Activated CD8-positive, alpha-beta T cell treated with anti-CD3 and anti-CD28 coated beads for 36 hours (primary cell): ENCODE results near the gene FAM8A1. TPM values are rescaled to one million over a fixed set of nuclear protein-coding genes. Genes with fewer than 3 reads are reported as not detected.

Source experiments
- ATAC-seq: fragments of 200-7000 bp; cut with Tn5 transposase; one replicate; pipeline ENCODE4 v1.10.0; 2021; ENCODE audit warnings: mild to moderate bottlenecking, moderate library complexity
- CTCF ChIA-PET: fragments of 350-600 bp; sonication (Branson Sonifier 250); formaldehyde crosslinking; loops from one replicate; lab custom pipeline; 2021; ENCODE audit warnings: antibody characterized with exemption; lab: Charles Lee
- POLR2A ChIA-PET: fragments of 350-600 bp; sonication (Branson Sonifier 250); formaldehyde crosslinking; loops from one replicate; lab custom pipeline; 2021; ENCODE audit warnings: antibody characterized with exemption; lab: Charles Lee
- DNase-seq: peaks from one replicate; pipeline ENCODE4 v3.0.0-alpha.2; 2020
- H3K27ac Mint-ChIP-seq: one replicate; pipeline ENCODE4 v1.8.0; 2021; ENCODE audit warnings: mild to moderate bottlenecking, mixed read lengths
- H3K27me3 Mint-ChIP-seq: one replicate; pipeline ENCODE4 v1.8.0; 2021; ENCODE audit warnings: mixed read lengths
- H3K36me3 Mint-ChIP-seq: one replicate; pipeline ENCODE4 v1.8.0; 2021; ENCODE audit warnings: low read depth, mixed read lengths
- H3K4me1 Mint-ChIP-seq: one replicate; pipeline ENCODE4 v1.8.0; 2021; ENCODE audit warnings: low read depth, mixed read lengths
- H3K4me3 Mint-ChIP-seq: one replicate; pipeline ENCODE4 v1.8.0; 2021; ENCODE audit warnings: mild to moderate bottlenecking, moderate library complexity, mixed read lengths
- H3K9me3 Mint-ChIP-seq: one replicate; pipeline ENCODE4 v1.8.0; 2021; ENCODE audit warnings: mixed read lengths
- intact Hi-C: fragments of 100-400 bp; cut with micrococcal nuclease; formaldehyde crosslinking; loops from one replicate; pipeline ENCODE4 v1.10.0; 2022
- total RNA-seq, 2 experiments: library from RNA; stranded (reverse); gene quantifications; one replicate each; pipeline ENCODE4 v1.2.3, GENCODE V29; 2021
- TF ChIP-seq, protein P1 (sequence below): fragments of 200-600 bp; IDR thresholded peaks from one replicate; pipeline ENCODE4 v1.8.0; 2022; ENCODE audit warnings: antibody characterized with exemption, mild to moderate bottlenecking

FAM8A1 gene
- total RNA-seq, 2 experiments from 2014 or later: 3.2 to 3.8 TPM

GRCh38 chr6:17589406-17590096, 10.6 kb upstream of the FAM8A1 start:
- Mint-ChIP-seq H3K36me3 (no peaks in the 10 kb centered on the region), H3K27me3 (no peaks in the 10 kb centered on the region), H3K4me1 (peaks cover 14% of the 10 kb centered on the region), H3K27ac (no peak overlapping the region), H3K4me3 (no peak overlapping the region), H3K9me3 (no peaks in the 10 kb centered on the region)
- DNase-seq (no peak), ATAC-seq (peak; percentile 57)
- intact Hi-C loops: no loop called here
- TF ChIP-seq, protein P1, sequence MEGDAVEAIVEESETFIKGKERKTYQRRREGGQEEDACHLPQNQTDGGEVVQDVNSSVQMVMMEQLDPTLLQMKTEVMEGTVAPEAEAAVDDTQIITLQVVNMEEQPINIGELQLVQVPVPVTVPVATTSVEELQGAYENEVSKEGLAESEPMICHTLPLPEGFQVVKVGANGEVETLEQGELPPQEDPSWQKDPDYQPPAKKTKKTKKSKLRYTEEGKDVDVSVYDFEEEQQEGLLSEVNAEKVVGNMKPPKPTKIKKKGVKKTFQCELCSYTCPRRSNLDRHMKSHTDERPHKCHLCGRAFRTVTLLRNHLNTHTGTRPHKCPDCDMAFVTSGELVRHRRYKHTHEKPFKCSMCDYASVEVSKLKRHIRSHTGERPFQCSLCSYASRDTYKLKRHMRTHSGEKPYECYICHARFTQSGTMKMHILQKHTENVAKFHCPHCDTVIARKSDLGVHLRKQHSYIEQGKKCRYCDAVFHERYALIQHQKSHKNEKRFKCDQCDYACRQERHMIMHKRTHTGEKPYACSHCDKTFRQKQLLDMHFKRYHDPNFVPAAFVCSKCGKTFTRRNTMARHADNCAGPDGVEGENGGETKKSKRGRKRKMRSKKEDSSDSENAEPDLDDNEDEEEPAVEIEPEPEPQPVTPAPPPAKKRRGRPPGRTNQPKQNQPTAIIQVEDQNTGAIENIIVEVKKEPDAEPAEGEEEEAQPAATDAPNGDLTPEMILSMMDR: no peak
- POLR2A ChIA-PET: interaction anchor here (0.7 kb wide), 1 partner anchor 11 kb away, joined by 3 read pairs; no protein-coding TSS in a partner anchor
- CTCF ChIA-PET: interaction anchor here (1.2 to 1.5 kb wide), 2 partner anchors 11 to 227 kb away, joined by 5 to 9 read pairs; partner anchors contain the start of gene FAM8A1

GRCh38 chr6:17591287-17591686, 8.8 kb upstream of the FAM8A1 start:
- no peaks in the 10 kb centered on the region for H3K36me3 Mint-ChIP-seq
- H3K9me3 Mint-ChIP-seq: no peaks in the 10 kb centered on the region
- TF ChIP-seq, protein P1: no peak
- ChIA-PET POLR2A (interaction anchor here (1.6 kb wide), 1 partner anchor 9 kb away, joined by 4 read pairs; the partner anchor contains the start of gene FAM8A1), CTCF (interaction anchor here (1.9 kb wide), 1 partner anchor 213 kb away, joined by 4 read pairs; no protein-coding TSS in a partner anchor)
- no peaks in the 10 kb centered on the region for H3K27me3 Mint-ChIP-seq
- H3K4me3 Mint-ChIP-seq: no peak overlapping the region
- DNase-seq (no peak), ATAC-seq (no peak)
- intact Hi-C loops: no loop called here
- peaks cover 11% of the 10 kb centered on the region for H3K4me1 Mint-ChIP-seq
- no peak overlapping the region for H3K27ac Mint-ChIP-seq

- CTCF ChIA-PET: no interaction called here
- ATAC-seq: no peak
- TF ChIP-seq, protein P1: no peak
- POLR2A ChIA-PET: no interaction called here
- intact Hi-C loops: no loop called here
- Mint-ChIP-seq H3K4me3 (no peak overlapping the region), H3K27me3 (no peaks in the 10 kb centered on the region), H3K9me3 (no peaks in the 10 kb centered on the region), H3K27ac (no peak overlapping the region), H3K36me3 (no peaks in the 10 kb centered on the region), H3K4me1 (peaks cover 11% of the 10 kb centered on the region)
- no peak for DNase-seq
Observed at GRCh38 chr6:17593246-17593645, 6.9 kb upstream of the FAM8A1 start.

DNA sequence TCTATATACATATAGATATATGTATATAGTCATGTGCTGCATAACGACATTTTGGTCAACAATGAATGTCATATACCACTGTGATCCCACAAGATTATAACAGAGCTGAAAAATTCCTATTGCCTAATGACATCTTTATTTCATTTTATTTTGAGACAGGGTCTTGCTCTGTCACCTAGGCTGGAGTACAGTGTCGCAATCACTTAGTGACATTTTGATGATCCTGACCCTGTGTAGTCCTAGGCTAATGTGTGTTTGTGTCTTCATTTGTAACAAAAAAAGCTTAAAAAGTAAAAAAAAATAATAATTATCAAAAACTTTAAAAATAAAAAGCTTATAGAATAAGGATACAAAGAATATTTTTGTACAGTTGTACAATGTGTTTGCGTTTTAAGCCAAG, 4.0 kb upstream of the FAM8A1 start:
- no peaks in the 10 kb centered on the region for H3K27me3 Mint-ChIP-seq
- intact Hi-C loops: no loop called here
- CTCF ChIA-PET: no interaction called here
- no peak for ATAC-seq
- no peak overlapping the region for H3K4me3 Mint-ChIP-seq
- DNase-seq: no peak
- TF ChIP-seq, protein P1: no peak
- POLR2A ChIA-PET: no interaction called here
- no peak overlapping the region for H3K27ac Mint-ChIP-seq
- no peaks in the 10 kb centered on the region for H3K36me3 Mint-ChIP-seq
- peaks cover 3% of the 10 kb centered on the region for H3K4me1 Mint-ChIP-seq
- H3K9me3 Mint-ChIP-seq: no peaks in the 10 kb centered on the region
